Middle frontal gyrus (tissue), 1 donor: Measurements from ENCODE around the gene STX1A.
"Not testable (repeated sequence)": the region's sequence is repeated elsewhere in the genome, so short reads cannot be mapped to it uniquely, and the experiment has no call there.

Experiments
- DNase-seq: peaks from one replicate; pipeline ENCODE4 v3.0.0-alpha.2; 2015; ENCODE audit warnings: low spot score; ENCODE audit errors: extremely low spot score

STX1A gene

DNA sequence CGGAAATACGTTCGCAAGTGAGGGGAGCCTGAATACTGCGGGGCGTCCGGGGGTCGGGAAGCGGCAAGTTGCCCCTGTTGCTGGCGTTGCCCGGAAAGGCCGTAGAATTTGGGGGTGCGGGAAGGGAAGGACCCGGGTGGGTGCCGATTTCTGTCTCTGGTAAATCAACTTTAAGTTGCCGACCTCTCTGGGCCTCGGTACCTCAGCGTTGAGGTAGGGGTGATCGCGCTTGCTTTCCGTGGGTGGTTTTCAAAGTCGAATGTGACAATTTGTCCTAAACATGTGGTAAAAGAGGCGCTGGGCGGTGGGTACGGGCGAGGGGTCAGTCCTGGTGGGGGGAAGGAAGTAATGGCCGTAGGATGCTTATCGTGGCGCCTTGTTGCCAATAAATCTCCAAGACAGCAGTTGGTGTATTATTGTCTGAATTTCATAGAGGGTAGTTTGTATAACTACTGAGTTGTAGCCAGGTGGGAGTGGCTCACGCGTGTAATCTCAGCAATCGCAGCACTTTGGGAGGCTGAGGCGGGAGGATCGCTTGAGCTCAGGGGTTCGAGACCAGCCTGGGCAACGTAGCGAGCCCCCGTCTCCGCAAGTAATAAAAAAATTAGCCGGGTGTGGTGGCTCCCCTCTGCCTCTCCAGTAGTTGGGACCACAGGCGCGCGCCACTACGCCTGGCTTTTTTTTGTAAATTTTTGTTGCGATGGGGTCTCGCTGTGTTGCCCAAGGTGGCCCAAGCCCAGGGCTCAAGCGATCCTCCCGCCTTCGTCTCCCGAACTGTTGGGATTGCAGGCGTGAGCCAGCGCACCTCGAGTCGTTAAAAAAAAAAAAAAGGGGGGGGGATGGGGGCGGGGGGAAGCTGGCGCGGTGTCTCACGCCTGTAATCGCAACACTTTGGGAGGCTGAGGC, 35.4 kb downstream of the STX1A start:
- no peak for DNase-seq

- peak; percentile 83 for DNase-seq
These were observed 36.2 kb downstream of the STX1A start, which contains the start of the genes BUD23 and DNAJC30 for GRCh38 chr7:73683056-73683787. TSS of gene BUD23 (plus strand) at chr7:73683597. CDS start at chr7:73683626, 29 bp downstream. TSS of gene DNAJC30 (minus strand) at chr7:73683453. CDS start at chr7:73683423, 30 bp downstream.

DNA sequence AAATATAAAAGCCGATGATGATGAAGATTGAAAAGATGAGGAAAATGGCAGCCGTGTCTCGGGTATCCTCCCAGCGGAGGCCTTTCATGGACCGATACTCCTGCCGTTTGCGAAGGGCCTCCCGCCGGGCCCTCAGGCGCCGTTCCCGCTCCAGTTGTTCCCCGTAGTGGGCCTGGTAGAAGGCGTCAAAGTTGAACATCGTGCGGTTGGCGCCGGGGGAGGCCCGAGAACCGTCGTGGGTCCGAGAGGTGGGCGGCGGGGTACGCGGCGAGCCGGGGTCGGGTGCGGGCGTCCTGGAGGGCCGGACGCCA, 36.8 kb downstream of the STX1A start:
- DNase-seq: no peak

- no peak for DNase-seq
These were observed 38.4 kb downstream of the STX1A start for GRCh38 chr7:73681031-73681430.

DNA sequence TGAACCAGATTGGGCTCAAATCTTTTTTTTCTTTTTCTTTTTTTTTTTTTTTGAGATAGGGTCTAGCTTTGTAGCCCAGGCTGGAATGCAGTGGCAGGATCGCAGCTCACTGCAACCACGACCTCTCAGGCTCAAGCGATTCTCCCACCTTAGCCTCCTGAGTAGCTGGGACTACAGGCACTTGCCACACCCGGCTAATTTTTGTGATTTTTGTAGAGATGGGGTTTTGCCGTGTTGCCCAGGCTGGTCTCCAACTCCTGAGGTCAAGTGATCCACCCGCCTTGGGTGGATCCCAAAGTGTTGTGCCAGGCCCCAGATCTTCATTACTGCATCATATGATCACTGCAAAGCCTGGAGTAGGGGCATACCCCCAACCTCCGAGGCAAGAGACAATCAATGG, 39.0 kb downstream of the STX1A start:
- no peak for DNase-seq

GRCh38 chr7:73679709-73680108, 39.8 kb downstream of the STX1A start:
- DNase-seq: no peak

GRCh38 chr7:73678862-73679261, 40.6 kb downstream of the STX1A start:
- no peak for DNase-seq

GRCh38 chr7:73676062-73676461, 43.4 kb downstream of the STX1A start:
- not testable (repeated sequence) for DNase-seq

- no peak for DNase-seq
These were observed 44.9 kb downstream of the STX1A start for GRCh38 chr7:73674468-73675124.

DNA sequence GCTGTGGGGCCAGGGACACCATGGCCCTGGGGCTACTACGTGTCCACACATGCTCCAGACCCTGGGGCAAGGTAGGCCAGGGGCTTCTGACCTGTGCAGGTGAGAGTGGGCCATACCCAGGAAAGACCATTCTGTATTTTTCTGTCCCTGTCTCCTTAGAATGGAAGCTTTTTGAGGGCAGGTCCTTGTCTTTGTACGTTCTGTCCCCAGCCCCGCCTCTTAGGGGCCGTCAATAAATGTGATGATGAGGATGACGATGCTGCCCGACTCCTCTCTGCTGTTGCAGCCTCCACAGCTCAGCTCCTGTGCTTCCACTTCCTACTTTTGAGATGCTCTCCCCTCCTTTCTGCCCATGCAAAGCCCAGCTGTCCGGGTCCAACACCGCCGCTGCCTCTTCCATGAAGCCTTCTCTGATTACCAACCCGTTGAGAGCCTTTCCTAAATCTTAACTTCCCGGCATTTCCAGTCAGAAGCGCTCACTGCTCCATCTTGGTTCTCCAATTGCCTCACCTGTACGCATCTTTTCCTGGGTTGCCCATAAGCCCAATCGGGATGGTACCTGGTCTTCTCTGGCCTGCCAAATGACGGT, 47.5 kb downstream of the STX1A start:
- DNase-seq: no peak

DNA sequence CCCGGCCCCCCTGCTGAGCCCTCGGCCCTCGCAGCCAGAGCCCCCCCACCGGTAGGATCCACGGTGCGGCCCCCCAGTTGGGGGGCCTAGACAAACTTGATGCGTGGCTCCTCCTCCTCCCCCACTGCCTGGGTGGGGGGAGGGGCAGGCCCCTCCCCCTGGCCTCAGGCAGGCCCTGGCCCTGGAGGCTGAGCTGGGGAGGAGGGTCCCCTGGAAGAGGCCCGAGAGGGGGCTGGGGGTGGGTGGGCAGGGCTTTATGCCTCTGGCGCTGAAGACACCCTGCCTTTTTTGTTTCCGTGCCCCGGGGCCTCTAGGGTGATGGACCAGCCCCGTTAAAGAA, 48.2 kb downstream of the STX1A start:
- no peak for DNase-seq

- DNase-seq: no peak
These were observed 49.5 kb downstream of the STX1A start for GRCh38 chr7:73669858-73670385.

- no peak for DNase-seq
These were observed 50.2 kb downstream of the STX1A start for GRCh38 chr7:73669288-73669701.

DNA sequence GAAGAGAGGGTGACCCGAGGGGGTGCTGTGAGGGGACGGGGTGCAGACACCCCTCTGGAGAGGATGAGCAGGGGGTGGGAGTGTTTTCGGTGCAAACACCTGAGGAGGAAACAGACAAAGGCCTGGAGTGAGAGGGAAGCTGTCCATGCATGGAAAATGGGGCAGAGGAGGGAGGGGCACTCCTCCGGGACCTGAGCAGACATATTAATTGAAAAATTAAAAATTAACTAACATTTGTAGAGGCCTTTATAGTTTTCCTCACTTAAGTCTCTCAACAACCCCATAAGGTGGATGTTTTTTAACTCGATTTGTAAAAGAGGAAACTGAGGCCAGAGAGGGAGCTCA, 50.6 kb downstream of the STX1A start:
- no peak for DNase-seq

- DNase-seq: no peak
These were observed 51.2 kb downstream of the STX1A start for GRCh38 chr7:73668103-73668885.

- DNase-seq: peak; percentile 71
These were observed 51.9 kb downstream of the STX1A start, which contains the start of gene VPS37D for GRCh38 chr7:73667344-73668102. TSS of gene VPS37D (plus strand) at chr7:73667831. CDS start at chr7:73667959, 128 bp downstream.

GRCh38 chr7:73663033-73663432, 56.4 kb downstream of the STX1A start:
- no peak for DNase-seq

DNA sequence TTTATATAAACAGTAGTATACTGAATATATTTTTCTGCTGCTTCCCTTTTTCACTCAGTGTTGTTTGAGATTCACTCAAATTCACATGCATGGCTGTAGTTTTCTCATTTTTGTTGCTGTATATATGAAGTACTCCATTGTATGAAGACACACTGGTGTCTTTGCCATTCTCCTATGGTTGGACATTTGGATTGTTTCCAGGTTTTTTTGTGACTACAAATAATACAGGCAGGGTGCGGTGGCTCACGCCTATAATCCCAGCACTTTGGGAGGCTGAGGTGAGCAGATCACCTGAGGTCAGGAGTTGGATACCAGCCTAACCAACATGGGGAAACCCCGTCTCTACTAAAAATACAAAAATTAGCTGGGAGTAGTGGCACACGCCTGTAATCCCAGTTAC, 58.9 kb downstream of the STX1A start:
- DNase-seq: not testable (repeated sequence)

GRCh38 chr7:73659983-73660382, 59.5 kb downstream of the STX1A start:
- no peak for DNase-seq

DNA sequence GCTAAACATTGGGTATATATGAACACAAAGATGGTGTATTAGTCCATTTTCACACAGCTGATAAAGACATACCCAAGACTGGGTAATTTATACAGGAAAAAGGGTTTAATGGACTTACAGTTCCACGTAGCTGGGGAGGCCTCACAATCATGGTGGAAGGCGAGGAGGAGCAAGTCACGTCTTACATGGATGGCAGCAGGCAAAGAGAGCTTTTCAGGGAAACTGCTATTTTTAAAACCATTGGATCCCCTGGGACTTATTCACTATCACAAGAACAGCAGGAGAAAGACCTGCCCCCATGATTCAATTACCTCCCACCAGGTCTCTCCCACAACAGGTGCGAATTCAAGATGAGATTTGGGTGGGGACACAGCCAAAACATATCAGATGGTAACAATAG, 64.2 kb downstream of the STX1A start:
- DNase-seq: not testable (repeated sequence)
